Astrocyte of the spinal cord (primary cell): ENCODE results near the gene RSRC1.

ENCODE experiments used
- DNase-seq: peaks from one replicate; pipeline ENCODE4 v3.0.0; 2011; ENCODE audit warnings: low read depth, low spot score
- H3K4me3 ChIP-seq: 2 replicates; pipeline ENCODE4 v1.5.1; 2011; ENCODE audit warnings: low read depth, mild to moderate bottlenecking, low read length, moderate library complexity
- CTCF ChIP-seq: IDR thresholded peaks from 2 replicates; pipeline ENCODE4 v1.5.1; 2012; ENCODE audit warnings: low read depth, mild to moderate bottlenecking, low read length, inconsistent platforms
- in situ Hi-C: cut with HindIII; loops from 2 replicates; pipeline ENCODE4 v1.10.0; 2017; ENCODE audit warnings: low sequenced_read_pairs

The RSRC1 gene

DNA sequence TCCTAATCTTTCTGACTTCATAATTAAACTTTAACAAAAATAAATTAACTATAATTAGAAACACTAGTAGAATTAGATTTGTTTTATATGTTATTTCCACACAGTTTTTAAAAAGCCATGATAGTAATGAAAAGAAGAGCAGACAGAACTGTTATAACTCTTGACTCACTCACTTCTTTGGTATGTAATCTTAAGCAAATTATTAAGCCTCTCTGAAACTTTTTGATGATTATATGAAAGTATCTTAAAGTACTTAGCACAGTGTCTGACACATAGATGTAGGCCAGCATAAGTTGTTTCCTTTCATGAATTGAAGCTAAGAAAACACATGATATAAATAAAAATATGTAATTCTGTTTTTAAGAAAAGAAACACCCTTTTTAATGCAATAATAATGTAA lies 337.5 kb downstream of the RSRC1 start:
- H3K4me3 ChIP-seq = no peak overlapping the region
- no peak for TF ChIP-seq CTCF
- no peak for DNase-seq
- in situ Hi-C loops = no loop called here

- H3K4me3 ChIP-seq = no peak overlapping the region
- TF ChIP-seq CTCF = no peak
- DNase-seq = no peak
- in situ Hi-C loops = no loop called here
Measured at GRCh38 chr3:158451405-158452055, 341.6 kb downstream of the RSRC1 start.

DNA sequence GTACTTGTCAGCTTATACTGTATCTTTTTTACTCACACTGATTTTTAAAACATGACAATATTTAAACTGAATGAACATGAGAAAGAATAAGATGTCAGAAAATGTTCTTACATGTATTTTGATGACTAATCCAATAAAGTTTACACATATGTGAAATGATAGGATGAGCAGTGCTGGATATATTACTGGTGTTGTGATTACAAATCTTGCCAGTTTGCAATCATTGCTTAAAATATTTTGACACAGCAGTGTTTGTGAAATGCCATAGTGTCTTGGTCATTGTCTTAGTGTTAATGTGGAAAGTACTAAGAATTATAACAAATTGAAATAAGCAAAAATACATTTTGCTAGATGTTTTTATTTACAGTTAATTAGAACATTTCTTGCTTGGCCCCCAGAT lies 342.4 kb downstream of the RSRC1 start:
- no peak for DNase-seq
- in situ Hi-C loops = no loop called here

DNA sequence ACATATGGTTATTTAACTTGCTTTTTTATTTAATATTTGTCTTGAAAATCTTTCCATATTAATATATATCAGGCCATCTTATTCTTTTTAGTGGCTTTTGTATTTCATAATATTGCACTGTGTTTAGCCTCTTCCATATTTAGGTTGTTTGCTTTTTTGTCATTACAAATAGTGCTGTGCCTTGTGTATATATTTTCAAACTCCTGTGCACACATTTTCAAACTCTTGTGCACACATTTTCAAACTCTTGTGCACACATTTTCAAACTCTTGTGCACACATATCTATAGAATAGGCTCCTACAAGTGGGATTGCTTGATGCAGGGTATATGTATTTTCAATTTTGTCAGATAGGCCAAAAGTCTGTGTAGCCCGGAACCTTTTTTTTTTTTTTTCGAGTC lies 343.1 kb downstream of the RSRC1 start:
- in situ Hi-C loops = no loop called here
- DNase-seq = no peak
- TF ChIP-seq CTCF = no peak
- no peak overlapping the region for H3K4me3 ChIP-seq

More for the DNA sequence above, 342.4 kb downstream of the RSRC1 start:
- no peak for TF ChIP-seq CTCF
- H3K4me3 ChIP-seq = no peak overlapping the region

GRCh38 chr3:158453865-158454264 lies 344.0 kb downstream of the RSRC1 start:
- in situ Hi-C loops = no loop called here
- DNase-seq = no peak
- TF ChIP-seq CTCF = no peak
- H3K4me3 ChIP-seq = no peak overlapping the region

DNA sequence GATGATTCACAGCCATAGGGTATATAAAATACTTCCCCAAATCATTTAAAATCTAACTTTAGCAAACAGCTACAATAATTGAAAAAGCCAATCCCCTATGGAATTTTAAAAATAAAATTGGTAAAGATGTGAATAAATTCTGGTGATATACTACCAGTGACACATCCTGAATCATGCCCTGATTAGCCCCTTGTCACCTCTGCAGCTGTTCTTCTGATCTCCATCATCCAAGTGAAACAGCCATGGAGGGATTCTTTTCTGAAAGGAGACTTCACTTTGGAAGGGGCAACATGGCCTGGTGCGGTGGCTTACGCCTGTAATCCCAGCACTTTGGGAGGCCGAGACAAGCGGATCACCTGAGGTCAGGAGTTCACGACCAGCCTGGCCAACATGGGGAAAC lies 345.5 kb downstream of the RSRC1 start:
- no peak overlapping the region for H3K4me3 ChIP-seq
- in situ Hi-C loops = no loop called here
- DNase-seq = no peak
- no peak for TF ChIP-seq CTCF
